Measurements from ENCODE around the gene KCNK15.

KCNK15 gene

GRCh38 chr20:44715499-44716308, 30.0 kb upstream of the KCNK15 start:
- no peak for DNase-seq (ENCODE audit: low read depth)

GRCh38 chr20:44716309-44717106, 29.2 kb upstream of the KCNK15 start:
- DNase-seq (ENCODE audit: low read depth), result no peak

GRCh38 chr20:44717986-44718385, 27.7 kb upstream of the KCNK15 start:
- no peak for DNase-seq (ENCODE audit: low read depth)

GRCh38 chr20:44719841-44720240, 25.8 kb upstream of the KCNK15 start:
- no peak for DNase-seq (ENCODE audit: low read depth)

- DNase-seq (ENCODE audit: low read depth), result peak; percentile 63
These were observed 25.1 kb upstream of the KCNK15 start for GRCh38 chr20:44720621-44720996.

- DNase-seq (ENCODE audit: low read depth), result peak; percentile 90
These were observed 24.5 kb upstream of the KCNK15 start for GRCh38 chr20:44720997-44721784.

GRCh38 chr20:44721785-44722054, 23.9 kb upstream of the KCNK15 start:
- DNase-seq (ENCODE audit: low read depth), result no peak

GRCh38 chr20:44722990-44723389, 22.7 kb upstream of the KCNK15 start:
- no peak for DNase-seq (ENCODE audit: low read depth)

GRCh38 chr20:44723391-44723790, 22.3 kb upstream of the KCNK15 start:
- DNase-seq (ENCODE audit: low read depth), result no peak

GRCh38 chr20:44723798-44724362, 21.8 kb upstream of the KCNK15 start:
- DNase-seq (ENCODE audit: low read depth), result no peak

GRCh38 chr20:44724423-44725091, 21.1 kb upstream of the KCNK15 start:
- DNase-seq (ENCODE audit: low read depth), result no peak

- no peak for DNase-seq (ENCODE audit: low read depth)
These were observed 19.8 kb upstream of the KCNK15 start for GRCh38 chr20:44725837-44726236.

GRCh38 chr20:44727039-44727438, 18.6 kb upstream of the KCNK15 start:
- no peak for DNase-seq (ENCODE audit: low read depth)

- no peak for DNase-seq (ENCODE audit: low read depth)
These were observed 18.0 kb upstream of the KCNK15 start for GRCh38 chr20:44727651-44728050.

GRCh38 chr20:44728801-44729443, 16.7 kb upstream of the KCNK15 start:
- DNase-seq (ENCODE audit: low read depth), result peak; percentile 91

- peak; percentile 67 for DNase-seq (ENCODE audit: low read depth)
These were observed 15.2 kb upstream of the KCNK15 start for GRCh38 chr20:44730441-44730840.

GRCh38 chr20:44731657-44732056, 14.0 kb upstream of the KCNK15 start:
- no peak for DNase-seq (ENCODE audit: low read depth)

GRCh38 chr20:44732327-44732726, 13.3 kb upstream of the KCNK15 start:
- no peak for DNase-seq (ENCODE audit: low read depth)

GRCh38 chr20:44733341-44734069, 12.2 kb upstream of the KCNK15 start:
- peak; percentile 55 for DNase-seq (ENCODE audit: low read depth)

GRCh38 chr20:44734938-44735337, 10.7 kb upstream of the KCNK15 start:
- peak; percentile 43 for DNase-seq (ENCODE audit: low read depth)

- no peak for DNase-seq (ENCODE audit: low read depth)
These were observed 9.9 kb upstream of the KCNK15 start for GRCh38 chr20:44735816-44736169.
